Activated CD4-positive, alpha-beta T cell treated with anti-CD3 and anti-CD28 coated beads, Interleukin-2, amount 50 U/mL, for 4 hours (primary cell): ENCODE data around the gene KRTAP10-2.
"Not testable (repeated sequence)": the region's sequence is repeated elsewhere in the genome, so short reads cannot be mapped to it uniquely, and the experiment has no call there.

Experiments
- DNase-seq, 2 experiments: peaks; one replicate each; pipeline ENCODE4 v3.0.0-alpha.2; 2020

Gene KRTAP10-2

DNA sequence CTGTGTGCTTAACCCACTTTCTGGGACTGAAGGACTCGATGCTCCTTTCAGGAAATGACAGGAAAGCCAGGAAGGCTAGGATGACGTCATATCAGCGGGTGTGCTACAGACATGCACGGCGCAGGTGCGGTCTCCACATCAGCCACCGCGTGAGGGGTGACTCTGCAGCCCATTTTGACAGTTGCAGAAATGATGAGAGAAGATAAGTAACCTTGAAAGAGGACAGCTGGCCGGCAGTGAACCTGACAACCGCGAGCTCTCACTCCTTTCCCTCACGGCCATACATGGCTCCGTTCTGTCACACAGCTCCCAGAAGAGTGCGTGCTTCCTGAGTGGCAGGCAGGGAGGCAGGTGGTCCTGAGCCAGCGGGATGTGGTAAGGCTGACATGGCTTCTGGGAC lies 30.8 kb upstream of the KRTAP10-2 start:
- no peak for DNase-seq

DNA sequence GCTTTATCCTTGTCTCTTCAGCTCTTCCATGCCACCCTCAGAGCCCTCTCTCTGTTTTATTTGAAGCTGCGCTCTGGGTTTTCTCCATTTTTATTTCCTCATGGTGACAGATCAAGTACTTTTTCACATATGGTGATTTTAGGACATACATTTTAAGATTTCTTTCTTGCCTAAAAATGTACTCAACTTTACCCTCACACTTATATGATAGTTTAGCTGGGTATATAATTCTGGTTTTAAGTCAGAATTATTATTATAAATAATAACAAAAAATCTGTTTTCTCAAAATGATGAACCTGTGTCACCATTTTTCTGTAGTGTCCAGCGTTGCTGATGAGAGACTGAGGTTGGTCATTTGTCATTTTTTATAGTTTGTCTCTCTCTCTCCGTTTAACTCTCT lies 29.9 kb upstream of the KRTAP10-2 start:
- no peak for DNase-seq

DNA sequence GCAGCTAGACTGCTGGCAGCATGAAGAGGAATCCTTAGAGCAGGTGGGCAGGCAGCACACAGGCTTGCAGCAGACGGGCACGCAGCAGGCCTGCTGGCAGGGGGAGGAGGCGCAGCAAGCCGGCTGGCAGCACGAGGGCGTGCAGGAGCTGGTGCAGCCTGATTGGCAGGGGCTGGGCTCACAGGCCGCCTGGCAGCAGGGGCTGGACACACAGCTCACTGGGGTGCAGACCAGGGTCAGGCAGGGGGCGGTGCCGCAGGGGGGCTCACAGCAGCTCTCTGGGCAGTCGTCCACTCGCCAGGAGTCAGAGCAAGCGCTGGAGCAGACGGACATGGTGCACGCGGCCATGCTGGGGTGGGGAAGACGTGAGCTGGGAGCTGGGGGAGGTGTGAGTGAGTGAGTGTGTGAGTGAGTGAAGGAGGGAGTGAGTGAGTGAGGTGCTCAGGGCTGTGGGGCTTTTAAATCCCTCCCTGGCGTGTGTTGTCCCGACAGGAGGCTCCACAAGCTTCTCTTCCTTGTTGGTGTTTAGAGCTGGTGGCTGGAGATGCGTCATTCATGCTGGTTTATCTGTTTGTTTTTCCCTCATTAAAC lies 29.0 kb upstream of the KRTAP10-2 start, which contains the start of gene KRTAP10-5:
TSS of gene KRTAP10-5 (minus strand) at position 374 of the 591 bp plus-strand sequence. CDS start at position 348, 26 bp downstream.
- not testable (repeated sequence) for DNase-seq

DNA sequence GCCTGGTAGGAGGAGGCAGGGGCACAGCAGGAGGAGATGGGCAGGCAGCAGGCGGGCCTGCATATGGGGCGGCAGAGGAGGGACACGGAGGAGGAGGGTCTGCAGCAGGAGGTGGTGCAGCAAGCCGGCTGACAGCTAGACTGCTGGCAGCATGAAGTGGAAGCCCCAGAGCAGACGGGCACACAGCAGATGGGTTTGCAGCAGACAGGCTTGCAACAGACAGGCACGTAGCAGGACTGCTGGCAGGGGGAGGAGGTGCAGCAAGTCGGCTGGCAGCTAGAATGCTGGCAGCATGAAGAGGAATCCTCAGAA lies 28.5 kb upstream of the KRTAP10-2 start:
- DNase-seq: no peak

DNA sequence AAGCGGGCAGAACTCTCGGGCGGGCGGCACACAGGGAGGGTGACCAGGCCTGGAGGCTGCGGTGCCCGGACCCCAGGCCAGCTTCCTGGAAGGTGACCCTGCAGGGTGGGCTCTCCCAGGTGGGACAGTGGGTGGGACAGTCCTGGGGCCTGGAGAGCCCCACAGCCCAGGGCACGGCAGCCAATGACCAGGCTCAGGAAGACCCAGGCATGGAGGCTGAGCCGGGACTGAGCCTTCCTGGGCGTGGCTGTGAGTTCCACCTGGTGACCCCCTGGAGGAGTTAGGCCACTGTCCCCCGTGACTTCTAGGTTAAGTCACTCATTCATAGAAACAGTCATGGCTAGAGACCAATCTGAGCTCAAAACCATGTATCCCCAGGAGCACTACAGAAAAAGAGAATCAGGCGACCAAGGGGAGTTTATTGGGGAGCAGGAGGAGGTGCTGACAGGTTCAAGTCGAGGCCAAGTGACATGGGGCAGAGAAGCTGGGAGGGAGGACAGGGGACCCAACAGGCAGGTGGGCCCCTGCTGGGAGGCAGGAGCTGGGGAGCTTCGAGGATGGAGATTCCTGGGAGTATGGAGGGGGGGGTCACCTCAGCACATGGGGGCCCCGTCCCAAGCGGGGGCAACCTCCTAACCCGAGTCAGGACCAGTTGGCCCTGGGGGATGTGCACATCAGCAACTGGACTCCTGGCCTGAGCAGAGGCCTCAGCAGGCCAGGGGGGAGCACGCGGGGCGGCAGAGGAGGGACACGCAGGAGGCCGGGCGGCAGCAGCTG lies 27.9 kb upstream of the KRTAP10-2 start:
- DNase-seq: no peak

DNA sequence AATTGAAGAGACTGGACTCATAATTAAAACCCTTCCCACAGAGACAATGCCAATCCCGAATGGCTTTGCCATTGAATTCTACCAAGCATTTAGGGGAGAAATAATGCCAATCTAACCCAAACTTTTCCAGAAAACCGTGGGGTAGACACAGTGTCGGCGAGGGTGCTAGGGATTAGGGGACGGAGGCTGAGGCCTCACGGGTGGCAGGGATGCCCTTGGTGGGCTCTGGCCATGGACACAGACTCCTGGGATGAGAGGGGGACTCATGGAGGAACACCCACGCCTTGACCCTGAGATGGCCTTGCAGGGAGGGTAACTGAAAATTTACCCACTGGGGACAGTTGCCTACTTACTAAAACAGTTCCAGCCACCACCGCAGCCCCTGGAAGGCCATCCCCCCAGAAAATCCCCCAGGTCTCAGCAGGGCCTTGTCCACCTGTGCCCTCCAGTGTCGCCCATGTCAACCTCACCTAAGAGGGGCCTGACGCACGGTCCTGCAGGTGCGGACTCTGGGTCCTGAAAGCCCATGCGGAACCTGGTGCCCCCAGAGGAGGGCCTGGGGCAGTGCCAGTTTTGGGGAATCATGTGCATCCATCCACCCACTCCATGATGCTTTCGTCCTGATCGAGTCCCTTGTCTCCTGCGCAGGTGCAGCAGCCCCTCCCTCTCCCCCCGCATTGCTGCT lies 27.2 kb upstream of the KRTAP10-2 start:
- no peak for DNase-seq

DNA sequence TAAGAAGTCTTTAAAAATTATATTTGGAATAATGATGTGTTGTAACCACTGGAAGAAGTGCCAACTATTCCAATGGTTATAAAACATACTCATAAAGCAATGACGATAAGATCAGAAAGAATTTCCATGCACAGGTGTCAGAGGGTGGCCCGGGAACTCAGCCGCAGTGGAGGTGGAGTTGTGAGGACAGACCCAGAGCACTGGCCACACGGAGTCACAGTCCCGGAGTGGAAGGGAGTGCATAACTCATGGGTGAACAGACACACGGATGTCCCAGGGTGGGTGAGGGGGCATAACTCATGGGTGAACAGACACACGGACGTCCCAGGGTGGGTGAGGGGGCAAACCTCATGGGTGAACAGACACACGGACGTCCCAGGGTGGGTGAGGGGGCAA lies 24.7 kb upstream of the KRTAP10-2 start:
- no peak for DNase-seq

DNA sequence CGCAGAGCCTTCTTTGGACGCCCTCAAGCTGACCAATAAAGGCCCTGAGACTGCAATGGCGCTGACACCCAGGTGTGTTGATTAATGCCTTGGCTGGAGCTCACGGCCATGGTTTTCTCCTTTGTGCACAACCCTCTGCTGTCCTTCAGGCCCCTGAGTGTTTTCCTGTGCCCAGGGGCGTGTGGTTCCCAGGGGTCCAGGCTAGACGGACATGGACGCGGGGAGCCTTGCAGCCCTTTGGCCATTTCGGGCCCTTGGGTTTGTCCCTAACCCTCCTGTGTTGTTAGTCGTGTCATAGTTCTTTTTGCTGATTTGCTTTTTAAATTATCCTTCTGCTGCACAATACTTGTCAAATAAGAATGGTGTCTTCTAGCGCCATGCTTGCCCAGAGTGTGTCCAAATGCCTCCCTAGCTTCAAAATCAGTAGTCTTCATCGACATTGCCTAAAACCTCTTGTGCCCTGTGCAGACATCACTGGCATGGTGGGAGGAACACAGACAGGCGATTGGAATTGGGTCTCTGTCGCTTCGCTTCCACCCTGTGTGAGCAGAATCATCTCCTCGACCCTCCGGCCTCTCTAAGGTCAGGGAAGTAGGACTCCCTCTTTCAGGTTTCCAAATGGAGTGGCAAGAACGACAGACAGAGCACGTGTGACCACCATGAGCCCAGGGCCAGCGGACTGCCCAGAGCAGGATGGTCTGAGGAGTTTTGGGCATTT lies 24.2 kb upstream of the KRTAP10-2 start:
- DNase-seq: no peak

DNA sequence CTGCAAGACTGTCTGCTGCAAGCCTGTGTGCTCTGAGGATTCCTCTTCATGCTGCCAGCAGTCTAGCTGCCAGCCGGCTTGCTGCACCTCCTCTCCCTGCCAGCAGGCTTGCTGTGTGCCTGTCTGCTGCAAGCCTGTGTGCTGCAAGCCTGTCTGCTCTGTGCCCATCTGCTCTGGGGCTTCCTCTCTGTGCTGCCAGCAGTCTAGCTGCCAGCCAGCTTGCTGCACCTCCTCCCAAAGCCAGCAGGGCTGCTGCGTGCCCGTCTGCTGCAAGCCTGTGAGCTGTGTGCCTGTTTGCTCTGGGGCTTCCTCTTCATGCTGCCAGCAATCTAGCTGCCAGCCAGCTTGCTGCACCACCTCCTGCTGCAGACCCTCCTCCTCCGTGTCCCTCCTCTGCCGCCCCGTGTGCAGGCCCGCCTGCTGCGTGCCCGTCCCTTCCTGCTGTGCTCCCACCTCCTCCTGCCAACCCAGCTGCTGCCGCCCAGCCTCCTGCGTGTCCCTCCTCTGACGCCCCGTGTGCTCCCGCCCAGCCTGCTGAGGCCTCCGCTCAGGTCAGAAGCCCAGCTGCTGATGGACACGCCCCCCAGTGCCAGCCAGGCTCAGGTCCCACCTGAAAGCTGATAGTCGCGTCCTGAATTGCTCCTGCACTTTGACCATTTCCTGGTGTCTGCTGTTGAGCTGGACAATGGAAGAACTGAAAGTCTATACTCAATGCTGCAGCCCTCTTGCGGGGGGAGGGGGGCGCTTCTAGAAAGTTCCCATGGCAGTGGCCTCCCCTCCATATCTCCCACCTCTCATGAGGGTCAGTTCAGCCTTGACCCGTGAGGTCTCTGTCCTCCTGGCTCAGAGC lies 23.4 kb upstream of the KRTAP10-2 start:
- DNase-seq: no peak

DNA sequence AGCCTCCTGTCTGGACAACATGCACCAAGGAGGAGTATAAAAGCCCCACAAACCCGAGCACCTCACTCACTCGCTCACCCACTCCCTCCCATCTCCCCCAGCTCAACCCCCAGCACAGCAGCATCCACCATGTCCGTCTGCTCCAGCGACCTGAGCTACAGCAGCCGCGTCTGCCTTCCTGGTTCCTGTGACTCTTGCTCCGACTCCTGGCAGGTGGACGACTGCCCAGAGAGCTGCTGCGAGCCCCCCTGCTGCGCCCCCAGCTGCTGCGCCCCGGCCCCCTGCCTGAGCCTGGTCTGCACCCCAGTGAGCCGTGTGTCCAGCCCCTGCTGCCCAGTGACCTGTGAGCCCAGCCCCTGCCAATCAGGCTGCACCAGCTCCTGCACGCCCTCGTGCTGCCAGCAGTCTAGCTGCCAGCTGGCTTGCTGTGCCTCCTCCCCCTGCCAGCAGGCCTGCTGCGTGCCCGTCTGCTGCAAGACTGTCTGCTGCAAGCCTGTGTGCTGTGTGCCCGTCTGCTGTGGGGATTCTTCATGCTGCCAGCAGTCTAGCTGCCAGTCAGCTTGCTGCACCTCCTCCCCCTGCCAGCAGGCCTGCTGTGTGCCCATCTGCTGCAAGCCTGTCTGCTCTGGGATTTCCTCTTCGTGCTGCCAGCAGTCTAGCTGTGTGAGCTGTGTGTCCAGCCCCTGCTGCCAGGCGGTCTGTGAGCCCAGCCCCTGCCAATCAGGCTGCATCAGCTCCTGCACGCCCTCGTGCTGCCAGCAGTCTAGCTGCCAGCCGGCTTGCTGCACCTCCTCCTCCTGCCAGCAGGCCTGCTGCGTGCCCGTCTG lies 22.5 kb upstream of the KRTAP10-2 start, which contains the start of gene KRTAP10-4:
TSS of gene KRTAP10-4 (plus strand) at position 100 of the 827 bp plus-strand sequence. CDS start at position 130, 30 bp downstream.
- DNase-seq: not testable (repeated sequence)

DNA sequence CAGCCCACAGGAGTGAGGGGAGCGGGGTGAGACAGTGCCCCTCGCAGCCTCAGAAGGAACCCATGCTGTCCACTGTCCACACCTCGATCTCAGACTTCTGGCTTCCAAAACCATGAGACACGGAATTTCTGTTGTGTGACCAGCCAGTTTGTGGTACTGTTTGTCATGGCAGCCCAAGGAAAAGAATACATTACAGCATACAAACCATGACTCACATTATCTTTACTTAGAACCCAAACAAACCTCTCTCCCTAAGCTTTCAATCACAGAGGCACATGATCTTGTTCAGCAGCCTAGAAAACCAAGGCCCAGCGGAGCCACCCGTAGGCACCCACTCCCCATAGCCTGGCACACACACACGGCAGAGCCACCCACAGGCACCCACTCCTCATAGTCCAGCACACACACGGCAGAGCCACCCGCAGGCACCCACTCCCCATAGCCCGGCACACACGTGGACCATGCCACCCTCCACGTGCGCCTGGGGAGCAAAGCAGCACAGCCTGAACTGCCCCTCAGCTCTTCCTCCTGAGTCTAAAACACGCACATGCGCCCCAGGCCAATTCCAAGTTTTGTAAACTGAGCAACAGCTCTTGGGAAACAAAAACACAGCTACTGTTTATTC lies 21.8 kb upstream of the KRTAP10-2 start:
- no peak for DNase-seq

DNA sequence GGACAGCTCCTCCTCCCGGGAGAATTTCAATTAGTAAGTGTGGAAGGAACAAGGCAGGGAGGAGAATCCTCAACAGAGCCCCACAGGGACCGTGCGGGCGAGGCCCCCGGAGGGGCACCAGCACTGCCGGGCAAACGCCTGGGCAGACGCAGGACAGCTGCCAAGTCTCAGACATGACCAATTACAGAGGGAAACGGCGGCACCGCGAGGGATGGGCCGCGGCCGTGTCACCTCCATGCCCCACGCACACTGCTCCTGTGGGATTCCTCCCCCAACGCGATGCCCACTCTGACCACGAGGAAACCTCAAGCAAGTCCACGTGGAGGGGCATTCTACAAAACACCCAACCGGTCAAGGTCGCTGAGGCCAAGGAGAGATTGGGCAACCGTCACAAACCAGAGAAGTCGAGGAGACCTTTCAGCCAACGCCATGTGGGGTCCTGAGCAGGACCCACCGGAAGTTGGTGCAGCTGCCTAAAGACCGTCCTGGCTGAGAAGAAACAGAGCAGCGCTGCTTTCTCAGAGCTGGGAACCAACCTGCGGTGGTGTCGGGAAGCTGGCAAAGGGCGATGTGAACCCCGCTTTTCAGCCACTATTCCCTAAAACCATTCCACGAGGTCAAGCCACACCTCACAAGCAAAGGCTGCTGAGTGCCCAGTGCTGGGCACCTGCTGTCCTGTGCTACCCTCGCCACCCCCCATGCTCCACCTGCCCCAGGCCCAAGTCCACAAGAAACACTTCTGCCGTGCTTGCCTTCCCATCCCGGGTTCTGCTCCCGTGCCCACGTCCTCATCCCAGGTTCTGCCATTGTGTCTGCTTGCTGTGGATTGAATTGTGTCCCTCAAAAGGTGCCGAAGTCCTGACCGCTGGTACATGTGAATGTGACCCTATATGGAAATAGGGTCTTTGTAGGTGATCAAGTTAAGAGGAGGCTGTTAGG lies 20.8 kb upstream of the KRTAP10-2 start:
- DNase-seq: no peak

DNA sequence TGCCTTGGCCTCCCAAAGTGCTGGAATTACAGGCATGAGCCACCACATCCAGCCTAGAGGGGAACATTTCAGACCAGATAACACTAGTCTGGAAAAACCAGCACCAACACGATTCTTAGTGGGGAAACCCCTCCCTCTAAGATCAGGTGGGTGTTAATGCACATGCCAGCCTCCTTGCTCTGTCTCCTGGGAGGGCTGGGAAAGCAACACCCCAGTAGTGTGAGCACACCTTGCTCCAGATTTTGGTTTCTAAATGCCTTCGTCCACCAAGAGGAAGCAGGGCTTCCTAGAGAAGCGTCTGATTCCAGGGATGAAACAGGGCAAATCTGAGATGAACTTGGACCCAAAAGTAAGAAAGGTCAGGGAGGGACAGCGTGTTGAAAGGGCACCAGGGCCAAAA lies 20.0 kb upstream of the KRTAP10-2 start:
- DNase-seq: no peak

DNA sequence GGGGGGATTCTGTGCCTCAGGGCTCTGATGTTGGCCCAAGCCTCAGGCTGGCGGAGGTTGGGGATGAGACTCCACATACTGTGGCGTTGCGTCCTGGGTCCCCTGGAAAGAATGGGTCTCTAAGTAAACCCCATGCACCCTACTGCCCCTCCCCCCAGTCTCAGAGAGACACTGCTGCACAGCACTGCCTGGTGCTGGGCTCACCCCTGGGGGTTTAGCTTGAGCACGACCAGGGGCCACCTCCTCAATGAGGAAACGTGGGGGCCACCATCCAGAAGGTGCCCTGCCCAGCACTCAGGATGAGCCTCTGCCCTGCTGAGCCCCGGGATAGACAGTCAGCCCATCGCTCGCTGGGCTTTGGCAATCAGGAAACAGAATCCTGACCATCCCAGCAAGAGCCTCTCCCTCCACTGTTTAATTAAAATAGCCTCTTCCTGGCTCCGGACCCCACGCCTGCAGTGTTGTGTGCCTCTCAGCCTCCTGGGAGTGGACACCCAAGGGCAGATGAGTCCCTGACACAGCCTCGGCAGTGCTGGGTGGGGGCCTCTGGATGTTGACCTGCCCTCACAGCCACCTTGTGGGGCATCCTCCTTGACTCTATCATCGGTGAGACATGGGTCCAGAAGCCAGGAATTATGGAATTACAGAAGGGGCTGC lies 18.7 kb upstream of the KRTAP10-2 start:
- no peak for DNase-seq

DNA sequence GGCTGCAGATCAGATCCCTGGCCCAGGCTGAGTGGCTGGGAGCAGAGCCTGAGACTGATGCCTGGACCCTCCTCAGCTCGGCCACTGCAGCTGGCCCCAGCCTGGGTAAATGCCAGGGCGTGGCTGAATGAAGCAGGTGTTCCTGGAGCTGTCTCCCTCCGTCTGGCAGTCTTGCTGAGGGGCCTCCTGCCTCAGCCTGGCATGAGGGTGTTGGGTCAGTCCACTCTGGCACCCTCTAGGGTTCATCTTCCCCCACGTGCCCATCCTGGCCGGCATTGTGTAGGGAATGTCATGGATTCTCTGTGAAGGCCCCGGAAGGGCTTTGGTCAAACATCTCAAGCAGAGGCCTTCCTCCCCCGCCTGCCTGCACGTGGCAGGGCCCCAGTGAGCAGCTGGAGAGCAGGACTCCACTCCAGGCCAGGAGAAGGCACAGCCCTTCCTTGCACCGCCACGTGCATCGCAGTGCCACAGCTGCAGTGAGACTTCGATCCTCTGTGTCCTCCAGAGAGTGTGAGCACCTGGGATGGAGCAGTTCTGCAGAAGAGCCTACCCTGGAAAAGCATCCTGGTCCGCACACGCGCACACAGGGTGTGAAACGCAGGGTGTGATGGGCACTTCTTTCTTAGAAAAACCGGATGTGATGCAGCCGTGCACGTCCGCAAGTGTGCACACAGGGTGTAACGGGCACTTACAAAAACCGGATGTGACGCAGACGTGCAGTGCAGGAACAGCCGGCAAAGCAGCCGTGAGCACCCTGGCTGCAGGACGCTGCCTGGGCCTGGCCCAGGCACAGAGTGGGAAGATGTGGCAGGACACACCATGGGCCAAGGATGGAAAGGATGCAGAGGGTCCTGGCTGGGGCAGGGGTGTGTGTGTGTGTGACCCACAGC lies 17.6 kb upstream of the KRTAP10-2 start:
- no peak for DNase-seq

DNA sequence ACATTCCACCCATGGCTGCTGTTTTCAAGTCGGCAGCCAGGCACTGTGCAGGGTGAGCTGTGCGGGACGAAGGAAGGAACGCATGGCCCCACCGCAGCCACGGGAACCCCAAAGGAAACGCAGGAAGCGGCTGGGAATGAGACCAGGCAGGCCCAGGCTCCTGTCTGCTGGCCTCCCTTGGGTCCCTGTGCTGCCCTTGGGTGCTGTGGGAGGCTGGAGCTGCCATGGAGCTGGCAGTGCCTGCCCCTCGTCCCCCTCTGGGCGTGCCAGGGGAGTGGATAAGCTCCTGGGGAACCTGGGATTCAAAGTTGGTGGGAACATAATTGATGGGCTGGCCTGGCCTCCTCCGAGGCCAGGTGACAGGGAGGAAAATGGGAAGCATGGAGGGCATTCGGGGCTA lies 17.0 kb upstream of the KRTAP10-2 start:
- DNase-seq: no peak

DNA sequence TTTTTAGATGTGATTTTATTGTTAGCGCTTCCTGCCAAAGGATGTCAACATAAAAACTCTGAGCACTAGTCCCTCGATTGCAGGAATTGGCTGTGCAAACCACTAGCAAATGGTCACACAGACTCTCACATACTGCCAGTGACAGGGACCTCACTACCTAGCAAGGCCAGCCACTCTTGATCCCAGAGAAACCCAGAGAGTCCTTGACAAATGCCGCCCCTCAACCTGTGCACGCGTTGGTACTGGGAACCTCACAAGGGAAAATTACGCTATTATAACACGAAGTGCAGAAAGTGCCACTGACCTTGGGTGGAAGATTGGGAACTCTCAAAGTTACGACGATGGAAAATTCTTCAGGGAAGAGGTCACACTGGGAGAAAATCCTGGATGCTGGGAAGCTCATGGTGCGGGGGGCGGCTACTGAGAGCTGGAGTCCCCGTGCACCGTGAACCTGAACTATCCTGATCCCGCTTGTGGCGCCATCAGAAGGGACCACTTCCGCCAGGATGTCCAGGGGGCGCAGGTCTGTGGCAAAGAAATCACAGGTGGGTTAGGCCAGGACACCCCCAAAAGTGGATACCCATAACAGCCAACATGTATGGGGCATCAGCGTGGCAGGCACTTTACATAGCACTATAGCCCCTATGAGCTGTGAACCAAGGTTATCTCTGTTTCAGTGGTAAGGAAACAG lies 16.3 kb upstream of the KRTAP10-2 start:
- DNase-seq: no peak

DNA sequence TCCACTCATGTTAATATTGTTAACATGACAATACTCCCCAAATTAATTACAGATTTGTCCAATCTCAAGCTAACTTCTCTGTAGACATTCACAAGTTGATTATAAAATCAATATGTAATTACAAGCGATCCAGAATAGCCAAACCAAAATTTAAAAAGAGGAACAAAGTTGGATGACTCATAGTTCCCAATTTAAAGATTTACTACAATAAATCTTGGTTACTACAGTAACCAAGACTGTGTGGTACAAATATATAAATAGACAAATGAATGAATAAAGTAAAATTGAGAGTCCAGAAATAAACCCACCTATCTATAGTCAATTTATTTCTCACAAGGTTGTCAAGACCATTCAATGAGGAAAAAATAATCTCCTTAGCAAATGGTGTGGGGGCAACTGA lies 15.1 kb upstream of the KRTAP10-2 start:
- DNase-seq: no peak
